Body of pancreas (tissue), 4 donors: ENCODE results near the gene C14orf119.

Source experiments
- POLR2A ChIP-seq, 3 donors: fragments of 450-650 bp; IDR thresholded peaks; one replicate each; pipeline ENCODE4 v1.6.1; 2016; ENCODE audit warnings: antibody characterized with exemption in 3 of 3, mild to moderate bottlenecking in 2 of 3
- TF ChIP-seq, protein P1 (sequence below), 7 experiments: fragments of 450-650 bp in 4 of 7; fragments of 200-600 bp in 3 of 7; sonication (generic) in 3 of 7; IDR thresholded peaks; one replicate each; pipeline ENCODE4 v1.5.1; 2016 to 2019; ENCODE audit warnings: antibody characterized with exemption in 7 of 7

DNA sequence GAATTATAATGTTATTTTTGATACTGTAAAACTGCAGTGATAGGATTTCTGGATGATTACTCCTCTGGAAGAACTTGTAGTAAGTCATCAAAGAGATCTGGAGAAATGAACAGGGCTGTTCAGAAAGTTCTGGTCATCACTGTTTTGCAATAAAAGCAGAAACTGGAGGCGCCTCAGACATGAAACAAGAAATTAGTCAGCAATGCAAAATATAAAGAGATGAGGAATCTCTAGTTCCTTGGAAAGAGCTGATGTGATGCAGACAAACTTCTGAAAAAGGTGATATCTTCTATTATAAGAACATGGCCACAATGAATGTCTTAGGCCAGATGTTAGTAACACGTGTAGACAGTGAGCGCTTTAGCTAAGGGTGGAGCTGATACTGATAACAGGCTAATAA lies 9.8 kb upstream of the C14orf119 start:
- TF ChIP-seq POLR2A (IDR thresholded peaks at IDR 0.05), result no peak
- TF ChIP-seq, protein P1, sequence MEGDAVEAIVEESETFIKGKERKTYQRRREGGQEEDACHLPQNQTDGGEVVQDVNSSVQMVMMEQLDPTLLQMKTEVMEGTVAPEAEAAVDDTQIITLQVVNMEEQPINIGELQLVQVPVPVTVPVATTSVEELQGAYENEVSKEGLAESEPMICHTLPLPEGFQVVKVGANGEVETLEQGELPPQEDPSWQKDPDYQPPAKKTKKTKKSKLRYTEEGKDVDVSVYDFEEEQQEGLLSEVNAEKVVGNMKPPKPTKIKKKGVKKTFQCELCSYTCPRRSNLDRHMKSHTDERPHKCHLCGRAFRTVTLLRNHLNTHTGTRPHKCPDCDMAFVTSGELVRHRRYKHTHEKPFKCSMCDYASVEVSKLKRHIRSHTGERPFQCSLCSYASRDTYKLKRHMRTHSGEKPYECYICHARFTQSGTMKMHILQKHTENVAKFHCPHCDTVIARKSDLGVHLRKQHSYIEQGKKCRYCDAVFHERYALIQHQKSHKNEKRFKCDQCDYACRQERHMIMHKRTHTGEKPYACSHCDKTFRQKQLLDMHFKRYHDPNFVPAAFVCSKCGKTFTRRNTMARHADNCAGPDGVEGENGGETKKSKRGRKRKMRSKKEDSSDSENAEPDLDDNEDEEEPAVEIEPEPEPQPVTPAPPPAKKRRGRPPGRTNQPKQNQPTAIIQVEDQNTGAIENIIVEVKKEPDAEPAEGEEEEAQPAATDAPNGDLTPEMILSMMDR (IDR thresholded peaks at IDR 0.05), result no peak
